Keratinocyte (primary cell): ENCODE measurements around the gene SLC25A36. TPM values are rescaled to one million over a fixed set of nuclear protein-coding genes. Genes with fewer than 3 reads are reported as not detected.

ENCODE experiments used
- DNase-seq: peaks from one replicate; pipeline ENCODE4 v3.0.0-alpha.2; 2011; ENCODE audit warnings: low read depth, missing footprints, low spot score
- FAIRE-seq: peaks from 2 replicates; lab custom pipeline; 2011; peaks lifted over from hg19 to GRCh38; lab: Jason Lieb, UNC
- H2AFZ ChIP-seq: 2 replicates; pipeline ENCODE4 v1.6.0; 2012; ENCODE audit warnings: low read length, control low read depth, inconsistent platforms; ENCODE audit not compliant: control insufficient read depth
- H3K27ac ChIP-seq: 2 replicates; pipeline ENCODE4 v1.5.1; 2011; ENCODE audit warnings: low read length; ENCODE audit not compliant: control insufficient read depth, insufficient read depth
- H3K27me3 ChIP-seq: 3 replicates; pipeline ENCODE4 v1.6.0; 2011; ENCODE audit warnings: low read length; ENCODE audit not compliant: control insufficient read depth, insufficient read depth; ENCODE audit errors: extremely low read depth
- H3K36me3 ChIP-seq, 2 experiments: 2 replicates in 1 of 2; 3 replicates in 1 of 2; pipeline ENCODE4 v1.5.1; 2011; ENCODE audit warnings: low read length in 2 of 2, mild to moderate bottlenecking in 1 of 2; ENCODE audit not compliant: control insufficient read depth in 2 of 2, insufficient read depth in 2 of 2; ENCODE audit errors: extremely low read depth in 1 of 2
- H3K4me1 ChIP-seq: 3 replicates; pipeline ENCODE4 v1.5.1; 2011; ENCODE audit warnings: low read length; ENCODE audit not compliant: control insufficient read depth, insufficient read depth; ENCODE audit errors: extremely low read depth
- H3K4me2 ChIP-seq: 3 replicates; pipeline ENCODE4 v1.6.0; 2011; ENCODE audit warnings: low read depth, low read length; ENCODE audit not compliant: control insufficient read depth, insufficient read depth; ENCODE audit errors: extremely low read depth
- H3K4me3 ChIP-seq, 3 experiments: fragments of 200-600 bp in 1 of 3; sonication (generic) in 1 of 3; 2 replicates in 2 of 3; 3 replicates in 1 of 3; pipeline ENCODE4 v1.5.1; 2011 to 2016; ENCODE audit warnings: low read length in 3 of 3, mild to moderate bottlenecking in 3 of 3, control low read depth in 2 of 3, inconsistent platforms in 1 of 3, low read depth in 1 of 3, mixed read lengths in 1 of 3, mixed run types in 1 of 3, moderate library complexity in 1 of 3; ENCODE audit not compliant: control insufficient read depth in 2 of 3, insufficient read depth in 2 of 3; ENCODE audit errors: extremely low read depth in 1 of 3
- H3K79me2 ChIP-seq: 2 replicates; pipeline ENCODE4 v1.6.0; 2012; ENCODE audit warnings: low read length; ENCODE audit not compliant: control insufficient read depth, insufficient read depth
- H3K9ac ChIP-seq: 3 replicates; pipeline ENCODE4 v1.6.0; 2011; ENCODE audit warnings: low read length; ENCODE audit not compliant: control insufficient read depth, insufficient read depth; ENCODE audit errors: extremely low read depth
- H3K9me1 ChIP-seq: 3 replicates; pipeline ENCODE4 v1.6.0; 2011; ENCODE audit warnings: low read length; ENCODE audit not compliant: control insufficient read depth, insufficient read depth; ENCODE audit errors: extremely low read depth
- H3K9me3 ChIP-seq: 2 replicates; pipeline ENCODE4 v1.5.1; 2012; ENCODE audit warnings: low read depth, low read length; ENCODE audit not compliant: control insufficient read depth
- H4K20me1 ChIP-seq: 3 replicates; pipeline ENCODE4 v1.6.0; 2011; ENCODE audit warnings: low read length; ENCODE audit not compliant: control insufficient read depth, insufficient read depth; ENCODE audit errors: extremely low read depth
- CTCF ChIP-seq, 3 experiments: IDR thresholded peaks in 1 of 3; conservative IDR thresholded peaks in 1 of 3; optimal IDR thresholded peaks in 1 of 3; 2 replicates in 2 of 3; 3 replicates in 1 of 3; pipeline versions ENCODE3 to v1.5.1; 2011; ENCODE audit warnings: low read length in 3 of 3, mild to moderate bottlenecking in 3 of 3, moderate library complexity in 2 of 3, control low read depth in 1 of 3, inconsistent platforms in 1 of 3; ENCODE audit not compliant: insufficient read depth in 2 of 3; ENCODE audit errors: extremely low read depth in 1 of 3
- EZH2 ChIP-seq: IDR thresholded peaks from one replicate; pipeline ENCODE4 v1.6.1; 2012; ENCODE audit warnings: inconsistent platforms, mild to moderate bottlenecking, low read length, moderate library complexity
- dilution Hi-C: fragments of 300-500 bp; cut with MboI; formaldehyde crosslinking; loops from one replicate; pipeline ENCODE4 v1.7.0; 2020; ENCODE audit warnings: low sequenced_read_pairs; ENCODE audit not compliant: extremely low pct_ligation_motif_present
- polyA plus RNA-seq, 5 experiments: library from polyadenylated mRNA; depleted of rRNA in 3 of 5; stranded (reverse) in 3 of 5; stranded (forward) in 1 of 5; unstranded in 1 of 5; fragments of >200 nt; gene quantifications; 1 replicate in 1 of 5; 2 replicates in 3 of 5; 3 replicates in 1 of 5; pipeline versions ENCODE4 v1.2.1 to v1.2.3, GENCODE V29; 2011 to 2012; ENCODE audit warnings: missing spikeins in 2 of 5, low read depth in 1 of 5, low replicate concordance in 1 of 5

SLC25A36 gene
- polyA plus RNA-seq, 1 donor (not counting 4 experiments of a cell fraction or from before 2014, with no cell fraction given) = 69.2 TPM

- Histone ChIP-seq H3K4me3 (no peak overlapping the region), H3K79me2 (no peaks in the 10 kb centered on the region), H3K36me3 (no peaks in the 10 kb centered on the region), H2AFZ (no peak overlapping the region), H3K27me3 (no peaks in the 10 kb centered on the region), H4K20me1 (no peaks in the 10 kb centered on the region), H3K9ac (no peak overlapping the region), H3K4me1 (no peaks in the 10 kb centered on the region), H3K27ac (no peak overlapping the region), H3K4me2 (no peak overlapping the region), H3K9me3 (no peaks in the 10 kb centered on the region), H3K9me1 (no peaks in the 10 kb centered on the region)
- TF ChIP-seq EZH2 = no peak
- no peak for TF ChIP-seq CTCF (optimal IDR thresholded peaks at IDR 0.05 in 1 of 3, IDR thresholded peaks at IDR 0.05 in 1 of 3, conservative IDR thresholded peaks at IDR 0.05 in 1 of 3; ENCODE audit: extremely low read depth in 1 of 3, insufficient read depth in 2 of 3, low read length in 3 of 3)
- dilution Hi-C loops = no loop called here
- FAIRE-seq (no peak), DNase-seq (no peak)
Measured at GRCh38 chr3:141000686-141001085, 59.0 kb downstream of the SLC25A36 start.

GRCh38 chr3:141006344-141006743 is 64.7 kb downstream of the SLC25A36 start:
- FAIRE-seq (no peak), DNase-seq (no peak)
- H3K9ac ChIP-seq = no peak overlapping the region
- no peak overlapping the region for H3K4me2 ChIP-seq
- no peak overlapping the region for H3K27ac ChIP-seq
- H4K20me1 ChIP-seq = no peaks in the 10 kb centered on the region
- H3K79me2 ChIP-seq = no peaks in the 10 kb centered on the region
- H2AFZ ChIP-seq = no peak overlapping the region
- peaks cover 2% of the 10 kb centered on the region for H3K4me1 ChIP-seq
- dilution Hi-C loops = no loop called here
- no peak for TF ChIP-seq CTCF (optimal IDR thresholded peaks at IDR 0.05 in 1 of 3, IDR thresholded peaks at IDR 0.05 in 1 of 3, conservative IDR thresholded peaks at IDR 0.05 in 1 of 3; ENCODE audit: extremely low read depth in 1 of 3, insufficient read depth in 2 of 3, low read length in 3 of 3)
- no peak for TF ChIP-seq EZH2
- no peaks in the 10 kb centered on the region for H3K9me3 ChIP-seq
- H3K9me1 ChIP-seq = no peaks in the 10 kb centered on the region
- no peaks in the 10 kb centered on the region for H3K36me3 ChIP-seq
- no peak overlapping the region for H3K4me3 ChIP-seq
- no peaks in the 10 kb centered on the region for H3K27me3 ChIP-seq
